Stimulated activated naive CD8-positive, alpha-beta T cell treated with anti-CD3 and anti-CD28 coated beads, Interleukin-15, Interleukin-2, amounts not matched to agents 100 ng/mL and 50 ng/mL, for 24 hours (primary cell): ENCODE data around the gene STXBP2.

Experiments used
- H3K27ac Mint-ChIP-seq: one replicate; pipeline ENCODE4 v1.8.0; 2021; ENCODE audit warnings: mild to moderate bottlenecking, mixed read lengths
- H3K27me3 Mint-ChIP-seq: one replicate; pipeline ENCODE4 v1.8.0; 2021; ENCODE audit warnings: mixed read lengths
- H3K36me3 Mint-ChIP-seq: one replicate; pipeline ENCODE4 v1.8.0; 2021; ENCODE audit warnings: low read depth, mixed read lengths
- H3K4me1 Mint-ChIP-seq: one replicate; pipeline ENCODE4 v1.8.0; 2021; ENCODE audit warnings: low read depth, mixed read lengths
- H3K4me3 Mint-ChIP-seq: one replicate; pipeline ENCODE4 v1.8.0; 2021; ENCODE audit warnings: mild to moderate bottlenecking, mixed read lengths
- H3K9me3 Mint-ChIP-seq: one replicate; pipeline ENCODE4 v1.8.0; 2021; ENCODE audit warnings: mixed read lengths

STXBP2 gene

GRCh38 chr19:7636691-7637373 is at the start of gene STXBP2:
Gene STXBP2 (plus strand): TSS chr19:7637110. CDS start chr19:7637150, 40 bp downstream.
- Mint-ChIP-seq H3K27ac (peak within 1 kb of the TSS; percentile 72), H3K4me3 (peak within 1 kb of the TSS; percentile 82), H3K9me3 (no peaks in the 10 kb centered on the region), H3K4me1 (peaks cover 28% of the 10 kb centered on the region), H3K27me3 (no peaks in the 10 kb centered on the region), H3K36me3 (peaks cover 11% of the 10 kb centered on the region)

- H3K27me3 Mint-ChIP-seq = peaks cover 15% of the 10 kb centered on the region
- H3K36me3 Mint-ChIP-seq = no peaks in the 10 kb centered on the region
- no peaks in the 10 kb centered on the region for H3K4me1 Mint-ChIP-seq
- H3K4me3 Mint-ChIP-seq = no peak overlapping the region
- no peak overlapping the region for H3K27ac Mint-ChIP-seq
- H3K9me3 Mint-ChIP-seq = no peaks in the 10 kb centered on the region
Observed at GRCh38 chr19:7589822-7590221, 47.1 kb upstream of the STXBP2 start.

GRCh38 chr19:7590256-7590655 is 46.7 kb upstream of the STXBP2 start:
- H3K4me1 Mint-ChIP-seq = no peaks in the 10 kb centered on the region
- H3K27me3 Mint-ChIP-seq = peaks cover 20% of the 10 kb centered on the region
- no peaks in the 10 kb centered on the region for H3K9me3 Mint-ChIP-seq
- H3K36me3 Mint-ChIP-seq = no peaks in the 10 kb centered on the region
- H3K27ac Mint-ChIP-seq = no peak overlapping the region
- no peak overlapping the region for H3K4me3 Mint-ChIP-seq

GRCh38 chr19:7595466-7596133 is 41.3 kb upstream of the STXBP2 start, which contains the start of gene CAMSAP3:
Gene CAMSAP3 (plus strand): TSS chr19:7595863. CDS start chr19:7596003, 140 bp downstream.
- peak within 1 kb of the TSS; percentile 50 for H3K4me3 Mint-ChIP-seq
- H3K4me1 Mint-ChIP-seq = peaks cover 4% of the 10 kb centered on the region
- peaks cover under 1% of the 10 kb centered on the region for H3K36me3 Mint-ChIP-seq
- H3K27me3 Mint-ChIP-seq = peaks cover 43% of the 10 kb centered on the region
- H3K27ac Mint-ChIP-seq = no peak within 1 kb of the TSS
- H3K9me3 Mint-ChIP-seq = no peaks in the 10 kb centered on the region

- Mint-ChIP-seq H3K4me3 (peak overlapping the region; percentile 49), H3K27ac (no peak overlapping the region), H3K36me3 (peaks cover 4% of the 10 kb centered on the region), H3K27me3 (peaks cover 46% of the 10 kb centered on the region), H3K4me1 (peaks cover 8% of the 10 kb centered on the region), H3K9me3 (no peaks in the 10 kb centered on the region)
Observed at GRCh38 chr19:7596211-7596937, 40.5 kb upstream of the STXBP2 start.

GRCh38 chr19:7597689-7598088 is 39.2 kb upstream of the STXBP2 start:
- Mint-ChIP-seq H3K36me3 (peaks cover 4% of the 10 kb centered on the region), H3K27ac (no peak overlapping the region), H3K9me3 (no peaks in the 10 kb centered on the region), H3K27me3 (peaks cover 46% of the 10 kb centered on the region), H3K4me3 (no peak overlapping the region), H3K4me1 (peaks cover 8% of the 10 kb centered on the region)

- Mint-ChIP-seq H3K4me1 (peaks cover 8% of the 10 kb centered on the region), H3K27ac (no peak overlapping the region), H3K27me3 (peaks cover 45% of the 10 kb centered on the region), H3K4me3 (no peak overlapping the region), H3K9me3 (no peaks in the 10 kb centered on the region), H3K36me3 (peaks cover 4% of the 10 kb centered on the region)
Observed at GRCh38 chr19:7598180-7598579, 38.7 kb upstream of the STXBP2 start.

- peak overlapping the region; percentile 84 for H3K27ac Mint-ChIP-seq
- peaks cover 8% of the 10 kb centered on the region for H3K4me1 Mint-ChIP-seq
- H3K27me3 Mint-ChIP-seq = peaks cover 25% of the 10 kb centered on the region
- H3K4me3 Mint-ChIP-seq = peak overlapping the region; percentile 61
- no peaks in the 10 kb centered on the region for H3K9me3 Mint-ChIP-seq
- H3K36me3 Mint-ChIP-seq = peaks cover 4% of the 10 kb centered on the region
Observed at GRCh38 chr19:7600721-7601120, 36.2 kb upstream of the STXBP2 start.

- no peak overlapping the region for H3K4me3 Mint-ChIP-seq
- H3K4me1 Mint-ChIP-seq = peaks cover 4% of the 10 kb centered on the region
- no peaks in the 10 kb centered on the region for H3K9me3 Mint-ChIP-seq
- H3K27me3 Mint-ChIP-seq = peaks cover 19% of the 10 kb centered on the region
- no peak overlapping the region for H3K27ac Mint-ChIP-seq
- peaks cover 4% of the 10 kb centered on the region for H3K36me3 Mint-ChIP-seq
Observed at GRCh38 chr19:7602240-7602934, 34.5 kb upstream of the STXBP2 start.

GRCh38 chr19:7602935-7603497 is 33.9 kb upstream of the STXBP2 start:
- Mint-ChIP-seq H3K9me3 (no peaks in the 10 kb centered on the region), H3K27me3 (peaks cover 13% of the 10 kb centered on the region), H3K27ac (no peak overlapping the region), H3K4me3 (no peak overlapping the region), H3K4me1 (peaks cover 4% of the 10 kb centered on the region), H3K36me3 (peaks cover 4% of the 10 kb centered on the region)

- H3K4me3 Mint-ChIP-seq = no peak overlapping the region
- H3K27ac Mint-ChIP-seq = no peak overlapping the region
- peaks cover 4% of the 10 kb centered on the region for H3K4me1 Mint-ChIP-seq
- H3K36me3 Mint-ChIP-seq = peaks cover 4% of the 10 kb centered on the region
- H3K9me3 Mint-ChIP-seq = no peaks in the 10 kb centered on the region
- peaks cover 4% of the 10 kb centered on the region for H3K27me3 Mint-ChIP-seq
Observed at GRCh38 chr19:7603919-7604318, 33.0 kb upstream of the STXBP2 start.

GRCh38 chr19:7605490-7606222 is 31.3 kb upstream of the STXBP2 start:
- H3K27me3 Mint-ChIP-seq = peaks cover 3% of the 10 kb centered on the region
- no peak overlapping the region for H3K27ac Mint-ChIP-seq
- peaks cover 3% of the 10 kb centered on the region for H3K36me3 Mint-ChIP-seq

GRCh38 chr19:7606289-7606688 is 30.6 kb upstream of the STXBP2 start:
- Mint-ChIP-seq H3K4me1 (no peaks in the 10 kb centered on the region), H3K9me3 (no peaks in the 10 kb centered on the region), H3K4me3 (no peak overlapping the region), H3K27ac (no peak overlapping the region), H3K27me3 (no peaks in the 10 kb centered on the region), H3K36me3 (no peaks in the 10 kb centered on the region)

More at GRCh38 chr19:7605490-7606222, 31.3 kb upstream of the STXBP2 start:
- Mint-ChIP-seq H3K4me3 (no peak overlapping the region), H3K9me3 (no peaks in the 10 kb centered on the region), H3K4me1 (peaks cover 3% of the 10 kb centered on the region)
